ENCODE measurements around the gene PFKFB4. TPM values are rescaled to one million over a fixed set of nuclear protein-coding genes. Genes with fewer than 3 reads are reported as not detected.
"Not testable (repeated sequence)": the region's sequence is repeated elsewhere in the genome, so short reads cannot be mapped to it uniquely, and the experiment has no call there.

PFKFB4 gene
- total and polyA plus RNA-seq, 2 of the 8 experiments (the other 6 are each of a cell fraction or from before 2014, with no cell fraction given) = 10.7 to 20.1 TPM

- H3K4me2 ChIP-seq (ENCODE audit: insufficient read depth in 1 of 2, low read depth in 2 of 2, low read length in 2 of 2); H3K79me1 ChIP-seq (ENCODE audit: low read depth, low read length); H3K79me2 ChIP-seq (ENCODE audit: control insufficient read depth in 1 of 2, insufficient read depth in 2 of 2, low read length in 2 of 2); H3K4ac ChIP-seq (replicated peaks; ENCODE audit: insufficient read length, low read depth, low read length); H4K20me1 ChIP-seq (replicated peaks in 1 of 2; ENCODE audit: control insufficient read depth in 1 of 2, insufficient read depth in 2 of 2, low read length in 2 of 2); H3K9me3 ChIP-seq (ENCODE audit: insufficient read depth in 2 of 2, low read depth in 1 of 2, low read length in 1 of 2); H3K4me1 ChIP-seq (replicated peaks in 1 of 4; ENCODE audit: control insufficient read depth in 3 of 4, insufficient read depth in 4 of 4, low read length in 3 of 4); H2BK5ac ChIP-seq (ENCODE audit: low read depth, low read length); H3K56ac ChIP-seq (replicated peaks; ENCODE audit: insufficient read length, low read depth, low read length); H2BK15ac ChIP-seq (ENCODE audit: low read length); H3K27me3 ChIP-seq (replicated peaks in 1 of 4; ENCODE audit: control insufficient read depth in 3 of 4, extremely low read depth in 1 of 4, insufficient read depth in 3 of 4, low read length in 3 of 4); H2AFZ ChIP-seq (ENCODE audit: low read length); H3K4me3 ChIP-seq (ENCODE audit: extremely low read depth in 1 of 4, insufficient read depth in 2 of 4, low read depth in 3 of 4, low read length in 4 of 4); H3K23ac ChIP-seq (ENCODE audit: insufficient read length); H4K91ac ChIP-seq (replicated peaks; ENCODE audit: insufficient read length, low read length); FAIRE-seq; H2BK120ac ChIP-seq (replicated peaks; ENCODE audit: low read depth, low read length); H4K5ac ChIP-seq (ENCODE audit: insufficient read length, low read depth, low read length); H2AK5ac ChIP-seq (ENCODE audit: low read depth, low read length); H3K14ac ChIP-seq (ENCODE audit: insufficient read length); H3K36me3 ChIP-seq (ENCODE audit: control insufficient read depth in 2 of 4, insufficient read depth in 4 of 4, low read length in 3 of 4); H2BK20ac ChIP-seq (ENCODE audit: low read length); H4K8ac ChIP-seq (ENCODE audit: extremely low read depth, insufficient read depth, low read length); H3K27ac ChIP-seq (ENCODE audit: low read depth, low read length); H3K23me2 ChIP-seq (ENCODE audit: low read depth, low read length); H3K18ac ChIP-seq (ENCODE audit: extremely low read depth, low read length); H3K9ac ChIP-seq (replicated peaks in 1 of 4; ENCODE audit: extremely low read depth in 1 of 4, low read depth in 3 of 4, low read length in 3 of 4); DNase-seq (ENCODE audit: low read depth in 1 of 2, low spot score in 2 of 2); H2BK12ac ChIP-seq (ENCODE audit: low read depth, low read length): not testable (repeated sequence)
- POLR2A ChIA-PET (ENCODE audit: partially characterized antibody) = interaction anchor here (1.0 to 1.5 kb wide), 2 partner anchors 8 to 24 kb away, joined by 4 read pairs; no protein-coding TSS in a partner anchor
- CTCF ChIA-PET (ENCODE audit: partially characterized antibody) = interaction anchor here (0.9 kb wide), 1 partner anchor 45 kb away, joined by 3 read pairs; no protein-coding TSS in a partner anchor
- 93% methylated on average over 11 of the region's 11 CpGs; no CpG with 5 or more reads in 1 of the 2 experiments for WGBS, 2 experiments (ENCODE audit: extremely low coverage in 1 of 2, insufficient coverage in 1 of 2, insufficient read length in 1 of 2, insufficient replicate concordance in 2 of 2, low coverage in 1 of 2, low lambda C conversion rate in 2 of 2, missing lambda C conversion rate in 1 of 2)
Observed at GRCh38 chr3:48480891-48481290, 75.7 kb downstream of the PFKFB4 start.

Data from H1 (cell line).